IMR-90 (cell line): ENCODE data around the gene EHBP1. TPM values are rescaled to one million over a fixed set of nuclear protein-coding genes. Genes with fewer than 3 reads are reported as not detected.

Source experiments
- ATAC-seq: fragments of 200-7000 bp; cut with Tn5 transposase; 2 replicates; pipeline ENCODE4 v1.9.1; 2020; ENCODE audit warnings: low read depth, mild to moderate bottlenecking, moderate library complexity
- BruUV-seq: library from RNA; stranded (reverse); fragments of 400-500 nt; replicated peaks from 2 replicates; lab custom pipeline; 2021; lab: Mats Ljungman, UMichigan
- CTCF ChIA-PET: fragments of 300-600 bp; formaldehyde crosslinking; extraction: SDS; loops from one replicate; lab custom pipeline; 2021; ENCODE audit warnings: antibody characterized with exemption; lab: Yijun Ruan, JAX
- POLR2A ChIA-PET: fragments of 300-600 bp; sonication (Branson Sonifier 250); formaldehyde crosslinking; loops from one replicate; lab custom pipeline; 2022; ENCODE audit warnings: antibody characterized with exemption; ENCODE audit not compliant: unreplicated experiment; lab: Charles Lee
- DNase-seq: peaks from one replicate; pipeline ENCODE4 v3.0.0; 2013
- H2AFZ ChIP-seq: replicated peaks from 2 replicates; pipeline ENCODE3; 2013; ENCODE audit warnings: low read length, mild to moderate bottlenecking; ENCODE audit not compliant: poor library complexity
- H2AK5ac ChIP-seq: 2 replicates; pipeline ENCODE4 v1.6.1; 2013; ENCODE audit warnings: low read depth, low read length, inconsistent platforms
- H2AK9ac ChIP-seq: replicated peaks from 2 replicates; pipeline ENCODE3; 2013; ENCODE audit warnings: mild to moderate bottlenecking, low read depth, low read length, moderate library complexity; ENCODE audit not compliant: poor library complexity
- H2BK120ac ChIP-seq: 2 replicates; pipeline ENCODE4 v1.6.1; 2013; ENCODE audit warnings: low read depth, low read length, inconsistent platforms
- H2BK15ac ChIP-seq: 3 replicates; pipeline ENCODE4 v1.6.1; 2013; ENCODE audit warnings: low read depth, low read length, inconsistent platforms
- H2BK20ac ChIP-seq: 2 replicates; pipeline ENCODE4 v1.6.1; 2013; ENCODE audit warnings: low read depth, mild to moderate bottlenecking, inconsistent platforms, low read length, moderate library complexity
- H2BK5ac ChIP-seq: 2 replicates; pipeline ENCODE4 v1.6.1; 2013; ENCODE audit warnings: mild to moderate bottlenecking, low read depth, low read length, inconsistent platforms; ENCODE audit not compliant: poor library complexity, severe bottlenecking
- H3K14ac ChIP-seq: replicated peaks from 2 replicates; pipeline ENCODE4 v1.6.1; 2013; ENCODE audit warnings: low read depth, low read length, inconsistent platforms
- H3K18ac ChIP-seq: 2 replicates; pipeline ENCODE4 v1.6.1; 2013; ENCODE audit warnings: low read depth, low read length, control low read depth
- H3K23ac ChIP-seq: 2 replicates; pipeline ENCODE4 v1.6.1; 2013; ENCODE audit warnings: low read depth, low read length, inconsistent platforms
- H3K27ac ChIP-seq: 2 replicates; pipeline ENCODE4 v1.5.1; 2013; ENCODE audit warnings: mild to moderate bottlenecking, control low read depth, low read length; ENCODE audit not compliant: insufficient read depth
- H3K27me3 ChIP-seq: 2 replicates; pipeline ENCODE4 v1.6.1; 2013; ENCODE audit warnings: low read length; ENCODE audit not compliant: control insufficient read depth, insufficient read depth
- H3K36me3 ChIP-seq: 2 replicates; pipeline ENCODE4 v1.6.1; 2013; ENCODE audit warnings: low read length, mixed read lengths; ENCODE audit not compliant: control insufficient read depth, insufficient read depth
- H3K4ac ChIP-seq: 2 replicates; pipeline ENCODE4 v1.6.1; 2013; ENCODE audit warnings: low read depth, low read length, inconsistent platforms
- H3K4me1 ChIP-seq: 2 replicates; pipeline ENCODE4 v1.6.1; 2013; ENCODE audit warnings: low read length, mixed read lengths; ENCODE audit not compliant: control insufficient read depth, insufficient read depth
- H3K4me2 ChIP-seq: 2 replicates; pipeline ENCODE4 v1.6.1; 2013; ENCODE audit warnings: low read depth, mild to moderate bottlenecking, control low read depth, low read length, moderate library complexity
- H3K4me3 ChIP-seq: 2 replicates; pipeline ENCODE4 v1.5.1; 2013; ENCODE audit warnings: low read depth, mild to moderate bottlenecking, control low read depth, low read length, moderate library complexity; ENCODE audit not compliant: insufficient read depth
- H3K56ac ChIP-seq: 2 replicates; pipeline ENCODE4 v1.6.1; 2013; ENCODE audit warnings: low read length, inconsistent platforms; ENCODE audit not compliant: insufficient read depth; ENCODE audit errors: extremely low read depth
- H3K79me1 ChIP-seq, 2 experiments: 2 replicates each; pipeline ENCODE4 v1.6.1; 2013; ENCODE audit warnings: low read length in 2 of 2, inconsistent platforms in 1 of 2, low read depth in 1 of 2
- H3K9ac ChIP-seq: 2 replicates; pipeline ENCODE4 v1.6.1; 2013; ENCODE audit warnings: low read depth, low read length, control low read depth
- H3K9me1 ChIP-seq: 2 replicates; pipeline ENCODE4 v1.6.1; 2013; ENCODE audit warnings: low read length, inconsistent platforms; ENCODE audit not compliant: insufficient read depth
- H3K9me3 ChIP-seq: 2 replicates; pipeline ENCODE4 v1.6.1; 2013; ENCODE audit warnings: low read length; ENCODE audit not compliant: control insufficient read depth, insufficient read depth
- H4K20me1 ChIP-seq: 2 replicates; pipeline ENCODE4 v1.6.1; 2013; ENCODE audit warnings: low read length, inconsistent platforms; ENCODE audit not compliant: insufficient read depth
- H4K5ac ChIP-seq: 2 replicates; pipeline ENCODE4 v1.6.1; 2013; ENCODE audit warnings: mild to moderate bottlenecking, low read depth, low read length, control low read depth
- H4K8ac ChIP-seq, 2 experiments: 2 replicates each; pipeline ENCODE4 v1.6.1; 2013; ENCODE audit warnings: low read depth in 2 of 2, low read length in 2 of 2, control low read depth in 1 of 2, inconsistent platforms in 1 of 2
- H4K91ac ChIP-seq: 2 replicates; pipeline ENCODE4 v1.6.1; 2013; ENCODE audit warnings: low read depth, low read length, inconsistent platforms; ENCODE audit not compliant: insufficient read depth
- BHLHE40 ChIP-seq: fragments of 150-350 bp; IDR thresholded peaks from 2 replicates; pipeline ENCODE4 v1.6.1; 2016; ENCODE audit warnings: mild to moderate bottlenecking, low read depth, low read length
- ELK1 ChIP-seq: fragments of 150-350 bp; IDR thresholded peaks from 2 replicates; pipeline ENCODE4 v1.6.1; 2016; ENCODE audit warnings: low read depth, mild to moderate bottlenecking, low read length, moderate library complexity, borderline replicate concordance
- FOS ChIP-seq: fragments of 150-350 bp; IDR thresholded peaks from 2 replicates; pipeline ENCODE4 v1.6.1; 2016; ENCODE audit warnings: low read depth, low read length
- MAFK ChIP-seq: IDR thresholded peaks from 2 replicates; pipeline ENCODE4 v1.6.1; 2012; ENCODE audit warnings: low read depth, low read length, improper control_type of control experiment
- NFE2L2 ChIP-seq: fragments of 150-350 bp; IDR thresholded peaks from 2 replicates; pipeline ENCODE4 v1.6.1; 2016; ENCODE audit warnings: low read depth, mild to moderate bottlenecking, low read length
- RAD21 ChIP-seq: IDR thresholded peaks from 2 replicates; pipeline ENCODE4 v1.6.1; 2012; ENCODE audit warnings: low read length, improper control_type of control experiment
- SMC3 ChIP-seq: fragments of 150-350 bp; IDR thresholded peaks from 2 replicates; pipeline ENCODE4 v1.6.1; 2016; ENCODE audit warnings: low read depth, mild to moderate bottlenecking, antibody characterized with exemption, low read length, moderate library complexity
- WGBS, 2 experiments: methylation state at CpG; one replicate each; pipeline versions ENCODE4 v1.1.5 to v1.1.7; 2013; ENCODE audit warnings: missing lambda C conversion rate in 2 of 2; ENCODE audit not compliant: insufficient read length in 1 of 2; ENCODE audit errors: extremely low coverage in 2 of 2; 5-methylcytosine and 5-hydroxymethylcytosine counted together
- dilution Hi-C: fragments of 300-500 bp; cut with HindIII; formaldehyde crosslinking; loops from one replicate; pipeline ENCODE4 v1.14.3; 2018; ENCODE audit warnings: low sequenced_read_pairs; ENCODE audit not compliant: unreplicated experiment
- in situ Hi-C: fragments of 300-500 bp; cut with MboI; formaldehyde crosslinking; loops from 3 replicates; pipeline ENCODE4 v1.14.3; 2019; ENCODE audit warnings: low sequenced_read_pairs, inconsistent platforms, mixed read lengths
- intact Hi-C: fragments of 100-400 bp; cut with micrococcal nuclease; formaldehyde crosslinking; loops from 2 replicates; pipeline ENCODE4 v1.10.0; 2022
- polyA plus RNA-seq, 3 experiments: library from polyadenylated mRNA; depleted of rRNA; stranded (reverse); fragments of >200 nt; gene quantifications; 2 replicates each; pipeline ENCODE4 v1.2.3, GENCODE V29; 2012; ENCODE audit warnings: low replicate concordance in 1 of 3
- total RNA-seq: library from RNA; depleted of rRNA; stranded (reverse); fragments of >200 nt; gene quantifications from 2 replicates; pipeline ENCODE4 v1.2.3, GENCODE V29; 2012
- TF ChIP-seq, protein P1 (sequence below): fragments of 150-350 bp; IDR thresholded peaks from 2 replicates; pipeline ENCODE4 v1.6.1; 2017; ENCODE audit warnings: mild to moderate bottlenecking, antibody characterized with exemption, low read length, low read depth

EHBP1 gene
- total and polyA plus RNA-seq, 2 of the 4 experiments (the other 2 are of a cell fraction), result 28.3 to 44.4 TPM

- H2AK9ac ChIP-seq, result no peak overlapping the region
- no CpG with 5 or more reads among the region's 2 CpGs for WGBS, 2 experiments
- no peak for TF ChIP-seq FOS
- no peak for TF ChIP-seq ELK1
- no peak for TF ChIP-seq MAFK
- TF ChIP-seq SMC3, result no peak
- TF ChIP-seq BHLHE40, result no peak
- no peak for TF ChIP-seq RAD21
- no peak for TF ChIP-seq NFE2L2
- TF ChIP-seq, protein P1, sequence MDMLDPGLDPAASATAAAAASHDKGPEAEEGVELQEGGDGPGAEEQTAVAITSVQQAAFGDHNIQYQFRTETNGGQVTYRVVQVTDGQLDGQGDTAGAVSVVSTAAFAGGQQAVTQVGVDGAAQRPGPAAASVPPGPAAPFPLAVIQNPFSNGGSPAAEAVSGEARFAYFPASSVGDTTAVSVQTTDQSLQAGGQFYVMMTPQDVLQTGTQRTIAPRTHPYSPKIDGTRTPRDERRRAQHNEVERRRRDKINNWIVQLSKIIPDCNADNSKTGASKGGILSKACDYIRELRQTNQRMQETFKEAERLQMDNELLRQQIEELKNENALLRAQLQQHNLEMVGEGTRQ, result no peak
- intact Hi-C loops (no loop called here), in situ Hi-C loops (no loop called here), dilution Hi-C loops (no loop called here)
- no peak overlapping the region for H4K8ac ChIP-seq
- ChIA-PET POLR2A (no interaction called here), CTCF (no interaction called here)
- H2BK5ac ChIP-seq, result no peak overlapping the region
- H3K27ac ChIP-seq, result no peak overlapping the region
- no peak overlapping the region for H4K5ac ChIP-seq
- H3K4me2 ChIP-seq, result no peak overlapping the region
- no peak overlapping the region for H4K91ac ChIP-seq
- 0 out of 2 replicates have a peak, but pooled peaks cover 2% of the 10 kb centered on the region for H3K9me3 ChIP-seq
- H2BK15ac ChIP-seq, result no peak overlapping the region
- no peak overlapping the region for H2BK20ac ChIP-seq
- DNase-seq, result no peak
- H3K36me3 ChIP-seq, result no peaks in the 10 kb centered on the region
- no peak overlapping the region for H2AFZ ChIP-seq
- peaks cover 14% of the 10 kb centered on the region; the same call in 1 of the 2 replicates for H4K20me1 ChIP-seq
- H2AK5ac ChIP-seq, result no peak overlapping the region
- ATAC-seq, result no peak
- no peak overlapping the region for H2BK120ac ChIP-seq
- peaks cover 26 to 48% of the 10 kb centered on the region in 2 experiments; a peak in 3 of 4 replicates for H3K79me1 ChIP-seq
- peaks cover 4% of the 10 kb centered on the region for H3K4me1 ChIP-seq
- no peak overlapping the region for H3K4ac ChIP-seq
- no peak overlapping the region for H3K56ac ChIP-seq
- no peak overlapping the region for H3K23ac ChIP-seq
- no peak overlapping the region for H3K18ac ChIP-seq
- H3K9ac ChIP-seq, result no peak overlapping the region
- peaks cover 13% of the 10 kb centered on the region for H3K9me1 ChIP-seq
- no peaks in the 10 kb centered on the region for H3K27me3 ChIP-seq
- H3K14ac ChIP-seq, result no peak overlapping the region
- no TSS peak for BruUV-seq
- H3K4me3 ChIP-seq, result no peak overlapping the region
These were observed 106.5 kb downstream of the EHBP1 start for GRCh38 chr2:62811972-62812371.
